Endothelial cell of umbilical vein (primary cell): ENCODE measurements around the gene NEUROD1. TPM values are rescaled to one million over a fixed set of nuclear protein-coding genes. Genes with fewer than 3 reads are reported as not detected.

Experiments used
- BruUV-seq: library from RNA; stranded (reverse); fragments of 400-500 nt; replicated peaks from 2 replicates; lab custom pipeline; 2021; lab: Mats Ljungman, UMichigan
- CTCF ChIA-PET: fragments of 300-600, 350-600 bp; sonication (Branson Sonifier 250); formaldehyde crosslinking; loops from one replicate; lab custom pipeline; 2021; ENCODE audit warnings: antibody characterized with exemption, inconsistent platforms; lab: Charles Lee
- POLR2A ChIA-PET: fragments of 300-600, 350-600 bp; sonication (Branson Sonifier 250); formaldehyde crosslinking; loops from one replicate; lab custom pipeline; 2021; ENCODE audit warnings: antibody characterized with exemption, inconsistent platforms; lab: Charles Lee
- DNase-seq: peaks from one replicate; pipeline ENCODE4 v3.0.0-alpha.2; 2011; ENCODE audit warnings: low read depth, low spot score
- FAIRE-seq: peaks from 2 replicates; lab custom pipeline; 2011; peaks lifted over from hg19 to GRCh38; lab: Jason Lieb, UNC
- H2AFZ ChIP-seq: 2 replicates; pipeline ENCODE4 v1.6.0; 2012; ENCODE audit warnings: low read depth, low read length, control low read depth, inconsistent platforms
- H3K27ac ChIP-seq: 2 replicates; pipeline ENCODE4 v1.5.1; 2011; ENCODE audit warnings: low read depth, mild to moderate bottlenecking, control low read depth, low read length, moderate library complexity; ENCODE audit not compliant: insufficient read depth
- H3K27me3 ChIP-seq, 2 experiments: 2 replicates each; pipeline versions ENCODE4 v1.6.0 to v1.6.1; 2011; ENCODE audit warnings: low read length in 2 of 2, mixed read lengths in 1 of 2; ENCODE audit not compliant: control insufficient read depth in 2 of 2, insufficient read depth in 2 of 2
- H3K36me3 ChIP-seq, 2 experiments: 2 replicates in 1 of 2; 3 replicates in 1 of 2; pipeline ENCODE4 v1.5.1; 2011; ENCODE audit warnings: low read length in 2 of 2, mild to moderate bottlenecking in 1 of 2, moderate library complexity in 1 of 2; ENCODE audit not compliant: control insufficient read depth in 2 of 2, insufficient read depth in 2 of 2; ENCODE audit errors: extremely low read depth in 1 of 2
- H3K4me1 ChIP-seq: 3 replicates; pipeline ENCODE4 v1.5.1; 2011; ENCODE audit warnings: mild to moderate bottlenecking, low read length; ENCODE audit not compliant: control insufficient read depth, insufficient read depth; ENCODE audit errors: extremely low read depth
- H3K4me2 ChIP-seq: 2 replicates; pipeline ENCODE4 v1.6.1; 2011; ENCODE audit warnings: low read length, control low read depth, mixed read lengths; ENCODE audit not compliant: insufficient read depth
- H3K4me3 ChIP-seq, 3 experiments: fragments of 200-600 bp in 1 of 3; sonication (generic), shearing (Covaris generic) in 1 of 3; replicated peaks in 1 of 3; 2 replicates each; pipeline ENCODE4 v1.5.1; 2011 to 2016; ENCODE audit warnings: control low read depth in 3 of 3, low read length in 3 of 3, mild to moderate bottlenecking in 2 of 3, inconsistent platforms in 1 of 3, low read depth in 1 of 3, moderate library complexity in 1 of 3; ENCODE audit not compliant: insufficient read depth in 1 of 3
- H3K79me2 ChIP-seq: 2 replicates; pipeline ENCODE4 v1.6.0; 2012; ENCODE audit warnings: low read length, inconsistent platforms; ENCODE audit not compliant: control insufficient read depth, insufficient read depth
- H3K9ac ChIP-seq: replicated peaks from 2 replicates; pipeline ENCODE3; 2011; ENCODE audit warnings: low read length, control low read depth; ENCODE audit not compliant: insufficient read depth; ENCODE audit errors: extremely low read depth
- H3K9me1 ChIP-seq: replicated peaks from 3 replicates; pipeline ENCODE4 v1.6.0; 2011; ENCODE audit warnings: mild to moderate bottlenecking, low read length; ENCODE audit not compliant: control insufficient read depth, insufficient read depth; ENCODE audit errors: extremely low read depth
- H3K9me3 ChIP-seq: replicated peaks from 2 replicates; pipeline ENCODE4 v1.5.1; 2012; ENCODE audit warnings: low read length, inconsistent platforms; ENCODE audit not compliant: control insufficient read depth, insufficient read depth
- H4K20me1 ChIP-seq: replicated peaks from 2 replicates; pipeline ENCODE3; 2011; ENCODE audit warnings: mild to moderate bottlenecking, low read length; ENCODE audit not compliant: control insufficient read depth, insufficient read depth; ENCODE audit errors: extremely low read depth
- EZH2 ChIP-seq: IDR thresholded peaks from 2 replicates; pipeline ENCODE4 v1.6.1; 2012; ENCODE audit warnings: borderline replicate concordance, low read depth, mild to moderate bottlenecking, moderate library complexity, low read length, inconsistent platforms; ENCODE audit not compliant: severe bottlenecking
- FOS ChIP-seq: IDR thresholded peaks from 2 replicates; pipeline ENCODE4 v1.6.1; 2011; ENCODE audit warnings: mild to moderate bottlenecking, low read length, moderate library complexity, borderline replicate concordance; ENCODE audit not compliant: insufficient read depth
- GATA2 ChIP-seq: IDR thresholded peaks from 2 replicates; pipeline ENCODE4 v1.7.0; 2011; ENCODE audit warnings: low read depth, mild to moderate bottlenecking, moderate library complexity, mixed read lengths, low read length; ENCODE audit not compliant: insufficient read length, insufficient read depth
- JUN ChIP-seq: IDR thresholded peaks from 2 replicates; pipeline ENCODE4 v1.6.1; 2011; ENCODE audit warnings: borderline replicate concordance, low read depth; ENCODE audit not compliant: insufficient read length, insufficient read depth
- MYC ChIP-seq: IDR thresholded peaks from one replicate; pipeline ENCODE4 v1.6.1; 2011; ENCODE audit warnings: mild to moderate bottlenecking, low read depth, low read length
- POLR2A ChIP-seq: IDR thresholded peaks from 2 replicates; pipeline ENCODE4 v1.6.1; 2012; ENCODE audit warnings: low read depth, mild to moderate bottlenecking, control low read depth, low read length
- POLR2AphosphoS5 ChIP-seq: IDR thresholded peaks from 2 replicates; pipeline ENCODE4 v1.6.1; 2012; ENCODE audit warnings: low read depth, mild to moderate bottlenecking, control low read depth, low read length, moderate library complexity; ENCODE audit not compliant: insufficient read depth
- dilution Hi-C: fragments of 300-500 bp; cut with MboI; formaldehyde crosslinking; loops from one replicate; pipeline ENCODE4 v1.15.0; 2019; ENCODE audit warnings: low sequenced_read_pairs; ENCODE audit not compliant: extremely low pct_ligation_motif_present
- intact Hi-C: fragments of 100-400 bp; cut with micrococcal nuclease; formaldehyde crosslinking; loops from one replicate; pipeline ENCODE4 v1.10.0; 2022
- polyA plus RNA-seq, 4 experiments: library from polyadenylated mRNA; depleted of rRNA in 3 of 4; stranded (reverse) in 3 of 4; unstranded in 1 of 4; fragments of >200 nt; gene quantifications; 2 replicates each; pipeline versions ENCODE4 v1.2.1 to v1.2.3, GENCODE V29; 2011 to 2012; ENCODE audit warnings: missing spikeins in 1 of 4
- total RNA-seq: library from RNA; stranded (reverse); gene quantifications from 2 replicates; pipeline ENCODE4 v1.2.3, GENCODE V29; 2021
- TF ChIP-seq, protein P1 (sequence below), 2 donors: IDR thresholded peaks; 1 replicate in 1 of 2; 2 replicates in 1 of 2; pipeline ENCODE4 v1.5.1; 2011; ENCODE audit warnings: low read length in 2 of 2, mild to moderate bottlenecking in 2 of 2, moderate library complexity in 2 of 2, control low read depth in 1 of 2, inconsistent platforms in 1 of 2, low read depth in 1 of 2; ENCODE audit not compliant: insufficient read depth in 1 of 2; ENCODE audit errors: extremely low read depth in 1 of 2
- TF ChIP-seq, protein P2 (sequence below): IDR thresholded peaks from 2 replicates; pipeline ENCODE4 v1.6.1; 2011; ENCODE audit not compliant: insufficient read depth, insufficient read length

Gene NEUROD1
- total and polyA plus RNA-seq, 2 donors (not counting 3 experiments of a cell fraction or from before 2014, with no cell fraction given) = not detected

DNA sequence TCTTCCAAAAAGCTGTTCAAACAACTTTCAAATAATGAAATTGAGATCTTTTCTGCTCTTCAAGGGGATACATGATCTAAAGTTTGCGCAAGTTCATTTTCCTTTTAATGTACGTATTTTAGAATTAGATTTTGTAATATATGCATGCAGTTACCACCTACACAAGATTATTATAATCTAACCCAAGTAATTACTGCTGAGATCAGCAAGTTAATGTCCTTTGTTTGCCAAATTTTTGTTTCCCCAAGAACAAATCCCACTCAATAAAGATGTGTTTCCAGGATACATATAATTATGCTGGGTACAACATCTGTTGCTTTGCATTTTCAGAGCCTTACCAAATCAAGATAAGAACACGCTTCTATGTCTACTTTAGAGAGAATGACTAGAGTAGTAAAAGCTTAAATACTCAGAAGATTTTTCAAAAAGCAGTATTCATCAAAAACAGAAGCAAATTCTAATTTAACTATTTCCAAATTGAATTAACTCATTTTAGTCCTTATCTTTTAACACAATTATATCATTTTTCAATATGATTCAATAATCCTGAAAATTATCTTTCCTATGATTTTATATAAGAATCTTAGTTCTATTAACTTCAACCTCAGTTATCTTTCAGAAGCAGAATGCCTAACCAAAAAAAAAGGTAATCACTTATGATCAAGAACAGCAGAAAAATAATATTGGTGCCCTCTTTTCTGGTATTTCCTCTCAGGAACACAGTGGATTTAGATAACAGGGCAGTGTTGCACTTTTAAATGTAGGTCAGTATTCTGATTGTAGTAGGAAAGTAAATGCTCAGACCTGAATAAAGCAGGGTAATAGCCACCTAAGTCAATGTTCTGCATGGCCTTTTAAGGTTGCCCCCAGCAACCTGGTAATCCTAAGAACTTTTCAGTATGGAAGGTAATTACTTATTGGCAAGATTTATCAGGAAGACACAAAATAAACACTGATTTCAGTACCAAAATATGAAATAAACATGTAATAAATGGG lies 51.4 kb downstream of the NEUROD1 start:
- ChIA-PET CTCF (interaction anchor here (1.3 kb wide), 1 partner anchor 87 kb away, joined by 3 read pairs; no protein-coding TSS in a partner anchor), POLR2A (no interaction called here)
- TF ChIP-seq GATA2 (no peak), EZH2 (no peak), POLR2AphosphoS5 (no peak), MYC (no peak), JUN (no peak), FOS (no peak), POLR2A (no peak)
- TF ChIP-seq, protein P1, sequence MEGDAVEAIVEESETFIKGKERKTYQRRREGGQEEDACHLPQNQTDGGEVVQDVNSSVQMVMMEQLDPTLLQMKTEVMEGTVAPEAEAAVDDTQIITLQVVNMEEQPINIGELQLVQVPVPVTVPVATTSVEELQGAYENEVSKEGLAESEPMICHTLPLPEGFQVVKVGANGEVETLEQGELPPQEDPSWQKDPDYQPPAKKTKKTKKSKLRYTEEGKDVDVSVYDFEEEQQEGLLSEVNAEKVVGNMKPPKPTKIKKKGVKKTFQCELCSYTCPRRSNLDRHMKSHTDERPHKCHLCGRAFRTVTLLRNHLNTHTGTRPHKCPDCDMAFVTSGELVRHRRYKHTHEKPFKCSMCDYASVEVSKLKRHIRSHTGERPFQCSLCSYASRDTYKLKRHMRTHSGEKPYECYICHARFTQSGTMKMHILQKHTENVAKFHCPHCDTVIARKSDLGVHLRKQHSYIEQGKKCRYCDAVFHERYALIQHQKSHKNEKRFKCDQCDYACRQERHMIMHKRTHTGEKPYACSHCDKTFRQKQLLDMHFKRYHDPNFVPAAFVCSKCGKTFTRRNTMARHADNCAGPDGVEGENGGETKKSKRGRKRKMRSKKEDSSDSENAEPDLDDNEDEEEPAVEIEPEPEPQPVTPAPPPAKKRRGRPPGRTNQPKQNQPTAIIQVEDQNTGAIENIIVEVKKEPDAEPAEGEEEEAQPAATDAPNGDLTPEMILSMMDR (IDR thresholded peaks at IDR 0.05; ENCODE audit: extremely low read depth in 1 of 2, insufficient read depth in 1 of 2, low read depth in 1 of 2, low read length in 2 of 2) = no peak
- TF ChIP-seq, protein P2, sequence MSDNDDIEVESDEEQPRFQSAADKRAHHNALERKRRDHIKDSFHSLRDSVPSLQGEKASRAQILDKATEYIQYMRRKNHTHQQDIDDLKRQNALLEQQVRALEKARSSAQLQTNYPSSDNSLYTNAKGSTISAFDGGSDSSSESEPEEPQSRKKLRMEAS = no peak
- FAIRE-seq = no peak
- Histone ChIP-seq H3K27ac (no peak overlapping the region), H3K9me1 (no peaks in the 10 kb centered on the region), H3K4me2 (no peak overlapping the region), H4K20me1 (no peaks in the 10 kb centered on the region), H3K9ac (no peak overlapping the region), H3K27me3 (peaks cover 2% of the 10 kb centered on the region in 2 experiments), H3K9me3 (no peaks in the 10 kb centered on the region), H3K36me3 (no peaks in the 10 kb centered on the region), H3K4me1 (no peaks in the 10 kb centered on the region), H3K4me3 (no peak overlapping the region), H2AFZ (no peak overlapping the region), H3K79me2 (no peaks in the 10 kb centered on the region)
- intact Hi-C loops (no loop called here), dilution Hi-C loops (no loop called here)
- BruUV-seq = no TSS peak
- no peak for DNase-seq
